NCI-H1092 (cell line): ENCODE results near the gene COX18.

ENCODE experiments used
- DNase-seq: peaks from one replicate; lab custom pipeline; 2025; lab: John Stamatoyannopoulos, UW

The COX18 gene

GRCh38 chr4:73053076-73053475 lies 16.4 kb downstream of the COX18 start:
- DNase-seq: no peak

- no peak for DNase-seq
These were observed 17.9 kb downstream of the COX18 start for GRCh38 chr4:73051625-73052024.

- no peak for DNase-seq
These were observed 23.6 kb downstream of the COX18 start for GRCh38 chr4:73045879-73046278.

GRCh38 chr4:73037057-73037456 lies 32.5 kb downstream of the COX18 start:
- DNase-seq: no peak

GRCh38 chr4:73036123-73036522 lies 33.4 kb downstream of the COX18 start:
- DNase-seq: no peak

- no peak for DNase-seq
These were observed 34.6 kb downstream of the COX18 start for GRCh38 chr4:73034896-73035295.

- DNase-seq: no peak
These were observed 40.9 kb downstream of the COX18 start for GRCh38 chr4:73028621-73029020.

GRCh38 chr4:73021634-73022033 lies 47.9 kb downstream of the COX18 start:
- no peak for DNase-seq

GRCh38 chr4:73019462-73020047 lies 50.0 kb downstream of the COX18 start:
- DNase-seq: peak; percentile 5

GRCh38 chr4:73018595-73018994 lies 50.9 kb downstream of the COX18 start:
- DNase-seq: no peak

- no peak for DNase-seq
These were observed 56.2 kb downstream of the COX18 start for GRCh38 chr4:73013310-73013709.

- no peak for DNase-seq
These were observed 56.8 kb downstream of the COX18 start for GRCh38 chr4:73012673-73013072.

- no peak for DNase-seq
These were observed 57.9 kb downstream of the COX18 start for GRCh38 chr4:73011629-73011985.

GRCh38 chr4:73010789-73011628 lies 58.5 kb downstream of the COX18 start:
- no peak for DNase-seq

GRCh38 chr4:73007526-73008100 lies 61.9 kb downstream of the COX18 start:
- DNase-seq: no peak

GRCh38 chr4:73006286-73006990 lies 63.1 kb downstream of the COX18 start:
- no peak for DNase-seq

GRCh38 chr4:73005514-73005913 lies 64.0 kb downstream of the COX18 start:
- DNase-seq: no peak
